Measurements from ENCODE around the gene TIAM1. TPM values are rescaled to one million over a fixed set of nuclear protein-coding genes. Genes with fewer than 3 reads are reported as not detected.

Gene TIAM1
- total RNA-seq, 1 donor from 2014 or later = 131 TPM

GRCh38 chr21:31337996-31338907 is 5.8 kb downstream of the TIAM1 start:
- H3K4me3 Mint-ChIP-seq (ENCODE audit: unreplicated experiment) = no peak overlapping the region

GRCh38 chr21:31337086-31337485 is 7.0 kb downstream of the TIAM1 start:
- Mint-ChIP-seq H3K4me1 (ENCODE audit: unreplicated experiment) (peaks cover 23% of the 10 kb centered on the region), H3K27me3 (ENCODE audit: unreplicated experiment) (peaks cover 1% of the 10 kb centered on the region), H3K4me3 (ENCODE audit: unreplicated experiment) (peak overlapping the region; percentile 50), H3K27ac (ENCODE audit: unreplicated experiment) (no peak overlapping the region), H3K36me3 (ENCODE audit: low read depth, unreplicated experiment) (peaks cover 30% of the 10 kb centered on the region), H3K9me3 (ENCODE audit: unreplicated experiment) (no peaks in the 10 kb centered on the region)
- no peak for TF ChIP-seq CTCF (IDR thresholded peaks at IDR 0.05; ENCODE audit: unreplicated experiment)
- DNase-seq (ENCODE audit: low spot score) = no peak

More at GRCh38 chr21:31337996-31338907, 5.8 kb downstream of the TIAM1 start:
- Mint-ChIP-seq H3K27ac (ENCODE audit: unreplicated experiment) (no peak overlapping the region), H3K9me3 (ENCODE audit: unreplicated experiment) (no peaks in the 10 kb centered on the region), H3K4me1 (ENCODE audit: unreplicated experiment) (peaks cover 33% of the 10 kb centered on the region), H3K36me3 (ENCODE audit: low read depth, unreplicated experiment) (peaks cover 25% of the 10 kb centered on the region), H3K27me3 (ENCODE audit: unreplicated experiment) (peaks cover 2% of the 10 kb centered on the region)
- no peak for TF ChIP-seq CTCF (IDR thresholded peaks at IDR 0.05; ENCODE audit: unreplicated experiment)
- no peak for DNase-seq (ENCODE audit: low spot score)

- TF ChIP-seq CTCF (IDR thresholded peaks at IDR 0.05; ENCODE audit: unreplicated experiment) = no peak
- Mint-ChIP-seq H3K4me1 (ENCODE audit: unreplicated experiment) (peaks cover 23% of the 10 kb centered on the region), H3K27me3 (ENCODE audit: unreplicated experiment) (peaks cover 1% of the 10 kb centered on the region), H3K36me3 (ENCODE audit: low read depth, unreplicated experiment) (peaks cover 34% of the 10 kb centered on the region), H3K27ac (ENCODE audit: unreplicated experiment) (no peak overlapping the region), H3K9me3 (ENCODE audit: unreplicated experiment) (no peaks in the 10 kb centered on the region), H3K4me3 (ENCODE audit: unreplicated experiment) (no peak overlapping the region)
- no peak for DNase-seq (ENCODE audit: low spot score)
Measured at GRCh38 chr21:31336739-31337040, 7.4 kb downstream of the TIAM1 start.

- Mint-ChIP-seq H3K4me3 (ENCODE audit: unreplicated experiment) (no peak overlapping the region), H3K4me1 (ENCODE audit: unreplicated experiment) (peaks cover 22% of the 10 kb centered on the region), H3K27me3 (ENCODE audit: unreplicated experiment) (peaks cover 1% of the 10 kb centered on the region), H3K36me3 (ENCODE audit: low read depth, unreplicated experiment) (peaks cover 40% of the 10 kb centered on the region), H3K9me3 (ENCODE audit: unreplicated experiment) (no peaks in the 10 kb centered on the region), H3K27ac (ENCODE audit: unreplicated experiment) (no peak overlapping the region)
- no peak for DNase-seq (ENCODE audit: low spot score)
- no peak for TF ChIP-seq CTCF (IDR thresholded peaks at IDR 0.05; ENCODE audit: unreplicated experiment)
Measured at GRCh38 chr21:31335957-31336738, 7.9 kb downstream of the TIAM1 start.
